ENCODE data around the gene TMEM150C.
"Not testable (repeated sequence)": the region's sequence is repeated elsewhere in the genome, so short reads cannot be mapped to it uniquely, and the experiment has no call there.

TMEM150C gene

GRCh38 chr4:82515705-82516104 lies 46.1 kb downstream of the TMEM150C start:
- DNase-seq (ENCODE audit: low spot score), result peak; percentile 7

DNA sequence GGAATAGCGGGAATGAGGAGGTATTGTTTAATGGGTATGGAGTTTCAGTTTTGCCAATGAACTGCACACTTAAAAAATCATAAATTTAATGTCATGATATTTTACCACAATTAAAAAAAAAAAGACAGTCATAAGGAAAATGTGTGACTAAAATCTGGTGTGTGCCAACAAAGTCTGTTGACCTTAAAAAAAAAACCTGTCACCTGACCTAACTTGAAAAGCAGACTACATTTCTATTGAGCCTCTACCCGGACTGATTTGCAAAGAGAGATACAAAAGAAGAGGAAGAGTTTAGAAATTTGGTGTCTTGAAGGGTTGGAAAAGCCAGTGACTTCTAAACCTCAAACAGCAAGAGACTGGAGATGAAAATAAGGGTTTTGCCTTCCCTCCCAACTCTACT lies 48.4 kb downstream of the TMEM150C start:
- DNase-seq (ENCODE audit: low spot score), result no peak

GRCh38 chr4:82510216-82510615 lies 51.6 kb downstream of the TMEM150C start:
- DNase-seq (ENCODE audit: low spot score), result no peak

DNA sequence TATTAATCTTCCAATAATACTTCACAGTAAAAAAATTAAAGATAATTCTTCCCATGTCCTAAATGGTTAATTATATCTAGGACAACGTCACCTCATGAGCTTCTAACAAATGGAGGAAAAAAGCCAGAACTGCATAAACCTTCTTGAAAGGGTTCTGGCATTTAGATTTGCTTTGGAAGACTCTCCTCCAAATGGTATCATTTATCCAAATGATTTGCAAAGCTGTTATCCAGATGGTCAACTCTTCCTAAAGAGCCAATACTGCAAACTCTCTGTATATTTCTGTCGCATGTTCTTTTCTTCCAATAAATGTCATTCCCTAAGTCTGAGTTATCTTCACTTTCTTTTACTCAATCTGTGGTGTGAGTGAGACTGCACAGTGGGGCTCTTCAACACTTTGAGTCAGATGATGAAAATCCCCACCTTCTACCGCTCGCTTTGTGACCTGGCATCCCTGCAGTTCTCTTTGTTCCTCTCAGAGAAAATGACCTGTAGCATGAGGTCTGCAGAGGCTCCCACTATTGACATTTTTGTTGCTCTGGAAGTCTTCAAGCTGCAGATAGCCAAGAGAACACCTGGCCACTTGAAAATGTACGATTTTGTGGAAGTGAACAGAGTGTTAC lies 52.9 kb downstream of the TMEM150C start:
- DNase-seq (ENCODE audit: low spot score), result no peak

- DNase-seq (ENCODE audit: low spot score), result no peak
Observed at GRCh38 chr4:82508011-82508410, 53.8 kb downstream of the TMEM150C start.

GRCh38 chr4:82501154-82501442 lies 60.7 kb downstream of the TMEM150C start:
- DNase-seq (ENCODE audit: low spot score), result no peak

GRCh38 chr4:82500435-82501153 lies 61.2 kb downstream of the TMEM150C start:
- DNase-seq (ENCODE audit: low spot score), result no peak

DNA sequence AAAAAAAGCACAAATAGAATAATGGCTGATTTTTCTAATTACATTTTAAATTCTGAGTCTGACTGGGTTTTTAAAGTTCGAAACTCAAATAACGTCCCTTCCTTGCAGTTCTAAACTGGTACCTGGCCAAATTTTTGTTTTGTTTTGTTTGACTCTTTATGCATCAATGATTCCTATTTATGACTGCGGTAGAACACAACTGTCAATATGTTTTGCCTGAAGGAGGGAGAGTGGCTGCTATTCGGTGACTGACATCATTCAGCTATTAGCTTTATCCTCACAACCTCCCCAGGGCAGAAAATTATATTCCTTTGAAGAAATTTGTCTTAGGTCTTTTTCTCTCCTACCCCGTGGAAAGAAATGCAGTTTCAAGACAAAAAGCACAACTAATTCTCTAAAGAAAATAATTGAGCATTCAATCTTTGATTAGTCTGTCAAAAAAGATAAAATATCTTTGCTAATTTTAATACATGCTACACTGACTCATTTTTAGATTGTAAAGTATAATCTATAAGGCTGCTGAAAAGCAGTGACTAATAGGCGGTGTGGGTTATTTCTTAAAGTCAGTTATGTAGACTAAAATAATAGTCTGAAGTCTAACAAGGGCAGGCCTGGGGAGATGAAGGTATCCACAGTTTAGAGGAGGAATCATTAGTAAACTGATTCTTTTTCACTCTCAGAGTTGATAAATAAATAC lies 61.9 kb downstream of the TMEM150C start:
- no peak for DNase-seq (ENCODE audit: low spot score)

GRCh38 chr4:82496349-82496748 lies 65.4 kb downstream of the TMEM150C start:
- DNase-seq (ENCODE audit: low spot score), result no peak

DNA sequence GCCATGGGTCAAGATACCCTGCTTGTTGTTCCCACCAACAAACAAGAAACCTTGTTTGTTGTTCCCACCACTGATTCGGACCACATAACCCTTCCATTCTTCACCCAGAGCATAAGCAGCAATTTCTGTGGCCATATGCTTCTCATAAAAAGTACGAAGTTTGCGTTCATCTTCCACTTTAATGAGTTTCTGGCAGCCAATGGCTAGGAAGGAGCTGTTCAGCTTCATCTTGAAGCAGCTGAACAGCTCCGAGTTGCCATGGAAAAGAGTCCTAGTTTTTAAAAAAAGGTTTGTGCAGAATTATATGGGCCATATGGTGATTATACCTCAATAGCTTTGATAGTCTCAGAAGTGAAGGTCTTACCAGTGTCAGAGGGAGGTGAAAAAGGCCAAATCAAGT lies 66.1 kb downstream of the TMEM150C start:
- no peak for DNase-seq (ENCODE audit: low spot score)

GRCh38 chr4:82493721-82494425 lies 67.9 kb downstream of the TMEM150C start:
- no peak for DNase-seq (ENCODE audit: low spot score)

GRCh38 chr4:82491251-82491960 lies 70.4 kb downstream of the TMEM150C start:
- DNase-seq (ENCODE audit: low spot score), result no peak

GRCh38 chr4:82489987-82490386 lies 71.8 kb downstream of the TMEM150C start:
- no peak for DNase-seq (ENCODE audit: low spot score)

DNA sequence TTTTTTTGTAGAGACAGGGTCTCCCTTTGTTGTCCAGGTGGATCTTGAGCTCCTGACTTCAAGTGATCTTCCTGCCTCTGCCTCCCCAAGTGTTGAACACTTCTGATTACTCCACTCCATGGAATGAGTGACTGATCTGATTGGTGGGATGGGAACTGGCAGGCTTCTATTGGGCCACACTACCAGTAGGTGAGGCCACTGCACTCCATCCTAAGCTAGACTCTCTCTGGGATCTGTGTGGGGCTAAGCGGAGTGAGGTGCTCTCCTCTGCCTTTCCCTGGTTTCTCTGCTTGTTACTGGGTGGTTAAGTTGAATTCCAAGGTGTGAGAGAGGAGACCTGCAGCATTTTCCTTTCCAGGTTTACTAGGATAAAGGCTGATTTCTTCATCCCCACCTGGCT lies 72.7 kb downstream of the TMEM150C start:
- no peak for DNase-seq (ENCODE audit: low spot score)

DNA sequence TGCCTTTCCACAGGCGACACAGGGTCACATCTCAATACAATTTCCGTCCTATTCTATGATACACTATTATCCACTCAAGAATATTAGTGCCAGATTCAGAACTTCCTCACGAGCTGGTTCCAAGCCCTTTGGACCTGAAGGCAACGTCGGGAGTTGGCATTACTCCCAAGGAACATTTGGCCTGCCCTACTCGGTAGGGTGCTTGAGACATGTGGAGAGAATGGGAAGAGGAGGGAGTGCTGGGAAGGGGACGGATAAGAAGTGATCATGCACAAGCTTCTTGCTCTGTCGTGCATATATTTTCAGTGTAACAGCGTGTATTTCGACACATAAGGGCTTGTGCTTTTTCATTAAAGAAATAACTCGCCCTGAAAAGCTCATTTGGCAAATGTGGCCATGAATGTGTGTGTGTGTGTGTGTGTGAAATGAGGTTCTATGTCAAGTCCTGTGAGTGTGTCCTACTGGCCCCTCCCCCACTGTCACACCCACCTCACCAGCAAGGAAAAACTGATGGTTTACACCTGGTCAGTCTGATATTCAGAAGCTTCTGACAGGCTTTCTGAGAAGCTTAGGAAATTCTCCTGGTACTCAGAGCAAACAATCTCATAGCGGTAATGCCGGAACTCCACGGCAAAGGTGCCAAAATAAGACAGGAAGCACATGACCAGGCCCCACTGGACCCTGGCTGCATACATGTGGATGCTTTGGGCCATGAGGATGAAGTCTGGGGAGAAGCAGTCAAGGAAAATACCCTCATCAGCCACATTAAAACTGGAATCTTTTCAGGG lies 76.6 kb downstream of the TMEM150C start:
- DNase-seq (ENCODE audit: low spot score), result peak; percentile 52

GRCh38 chr4:82482387-82482786 lies 79.4 kb downstream of the TMEM150C start:
- DNase-seq (ENCODE audit: low spot score), result no peak

DNA sequence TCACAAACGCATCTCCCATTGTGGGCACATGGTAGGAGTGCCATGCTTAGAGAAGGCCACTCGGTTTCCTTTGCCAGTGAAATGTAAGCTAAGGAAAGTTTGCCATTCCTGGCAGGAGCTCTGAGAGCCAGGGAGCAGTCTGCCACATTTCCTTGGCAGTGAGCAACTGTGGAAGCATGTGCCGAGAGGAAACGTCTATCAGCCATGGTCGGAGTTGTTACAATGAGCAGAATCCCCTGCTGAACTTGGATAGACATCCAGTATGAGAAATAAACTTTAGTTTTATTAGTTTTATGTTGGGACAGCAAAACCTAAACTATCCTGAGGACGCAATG lies 80.3 kb downstream of the TMEM150C start:
- no peak for DNase-seq (ENCODE audit: low spot score)

GRCh38 chr4:82480771-82481505 lies 80.8 kb downstream of the TMEM150C start:
- DNase-seq (ENCODE audit: low spot score), result no peak

GRCh38 chr4:82479562-82479961 lies 82.2 kb downstream of the TMEM150C start:
- DNase-seq (ENCODE audit: low spot score), result no peak

GRCh38 chr4:82477469-82477868 lies 84.3 kb downstream of the TMEM150C start:
- DNase-seq (ENCODE audit: low spot score), result not testable (repeated sequence)

- DNase-seq (ENCODE audit: low spot score), result not testable (repeated sequence)
Observed at GRCh38 chr4:82475931-82476330, 85.9 kb downstream of the TMEM150C start.

All from cerebellar cortex (tissue), 1 donor.